ENCODE measurements around the gene ZNF302.

The ZNF302 gene

GRCh38 chr19:34686455-34686854, 9.0 kb downstream of the ZNF302 start:
- H3K4me1 Mint-ChIP-seq = no peaks in the 10 kb centered on the region
- no peak for DNase-seq
- TF ChIP-seq, protein P1, sequence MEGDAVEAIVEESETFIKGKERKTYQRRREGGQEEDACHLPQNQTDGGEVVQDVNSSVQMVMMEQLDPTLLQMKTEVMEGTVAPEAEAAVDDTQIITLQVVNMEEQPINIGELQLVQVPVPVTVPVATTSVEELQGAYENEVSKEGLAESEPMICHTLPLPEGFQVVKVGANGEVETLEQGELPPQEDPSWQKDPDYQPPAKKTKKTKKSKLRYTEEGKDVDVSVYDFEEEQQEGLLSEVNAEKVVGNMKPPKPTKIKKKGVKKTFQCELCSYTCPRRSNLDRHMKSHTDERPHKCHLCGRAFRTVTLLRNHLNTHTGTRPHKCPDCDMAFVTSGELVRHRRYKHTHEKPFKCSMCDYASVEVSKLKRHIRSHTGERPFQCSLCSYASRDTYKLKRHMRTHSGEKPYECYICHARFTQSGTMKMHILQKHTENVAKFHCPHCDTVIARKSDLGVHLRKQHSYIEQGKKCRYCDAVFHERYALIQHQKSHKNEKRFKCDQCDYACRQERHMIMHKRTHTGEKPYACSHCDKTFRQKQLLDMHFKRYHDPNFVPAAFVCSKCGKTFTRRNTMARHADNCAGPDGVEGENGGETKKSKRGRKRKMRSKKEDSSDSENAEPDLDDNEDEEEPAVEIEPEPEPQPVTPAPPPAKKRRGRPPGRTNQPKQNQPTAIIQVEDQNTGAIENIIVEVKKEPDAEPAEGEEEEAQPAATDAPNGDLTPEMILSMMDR (IDR thresholded peaks at IDR 0.05) = no peak
- peaks cover 75% of the 10 kb centered on the region for H3K9me3 Mint-ChIP-seq
- H3K27ac Mint-ChIP-seq = no peak overlapping the region
- no peak overlapping the region for H3K4me3 Mint-ChIP-seq
- H3K27me3 Mint-ChIP-seq (ENCODE audit: low read depth, poor library complexity) = peaks cover 13% of the 10 kb centered on the region
- peaks cover 59% of the 10 kb centered on the region for H3K36me3 Mint-ChIP-seq (ENCODE audit: low read depth)

GRCh38 chr19:34687348-34687747, 9.9 kb downstream of the ZNF302 start:
- H3K4me1 Mint-ChIP-seq = no peaks in the 10 kb centered on the region
- H3K36me3 Mint-ChIP-seq (ENCODE audit: low read depth) = peaks cover 50% of the 10 kb centered on the region
- no peak overlapping the region for H3K4me3 Mint-ChIP-seq
- TF ChIP-seq, protein P1 (IDR thresholded peaks at IDR 0.05) = no peak
- H3K27me3 Mint-ChIP-seq (ENCODE audit: low read depth, poor library complexity) = peaks cover 13% of the 10 kb centered on the region
- H3K9me3 Mint-ChIP-seq = peaks cover 69% of the 10 kb centered on the region
- no peak overlapping the region for H3K27ac Mint-ChIP-seq
- no peak for DNase-seq

DNA sequence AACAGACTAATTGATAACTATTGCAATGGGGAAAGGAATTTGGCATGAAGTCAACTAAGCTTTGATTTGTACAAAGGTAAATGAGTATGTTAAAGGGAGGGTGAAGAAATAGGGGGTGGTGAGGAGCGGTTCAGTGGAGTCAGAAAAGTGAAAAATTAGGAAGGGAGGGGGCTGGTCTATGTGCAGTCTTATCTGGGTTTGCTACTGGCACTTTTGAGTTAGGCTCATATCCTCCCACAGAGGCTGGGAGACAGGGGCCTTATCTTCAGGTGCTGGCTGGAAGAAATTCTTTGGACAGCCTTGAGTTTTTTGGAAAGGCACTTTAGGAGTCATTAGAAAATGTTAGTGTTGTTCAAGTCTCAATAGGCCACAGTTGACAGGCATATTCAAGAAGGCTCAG, 11.1 kb downstream of the ZNF302 start:
- H3K9me3 Mint-ChIP-seq = peaks cover 64% of the 10 kb centered on the region
- no peak overlapping the region for H3K27ac Mint-ChIP-seq
- no peak overlapping the region for H3K4me3 Mint-ChIP-seq
- peaks cover 5% of the 10 kb centered on the region for H3K4me1 Mint-ChIP-seq
- peaks cover 17% of the 10 kb centered on the region for H3K27me3 Mint-ChIP-seq (ENCODE audit: low read depth, poor library complexity)
- peaks cover 37% of the 10 kb centered on the region for H3K36me3 Mint-ChIP-seq (ENCODE audit: low read depth)
- DNase-seq = no peak
- TF ChIP-seq, protein P1 (IDR thresholded peaks at IDR 0.05) = no peak

DNA sequence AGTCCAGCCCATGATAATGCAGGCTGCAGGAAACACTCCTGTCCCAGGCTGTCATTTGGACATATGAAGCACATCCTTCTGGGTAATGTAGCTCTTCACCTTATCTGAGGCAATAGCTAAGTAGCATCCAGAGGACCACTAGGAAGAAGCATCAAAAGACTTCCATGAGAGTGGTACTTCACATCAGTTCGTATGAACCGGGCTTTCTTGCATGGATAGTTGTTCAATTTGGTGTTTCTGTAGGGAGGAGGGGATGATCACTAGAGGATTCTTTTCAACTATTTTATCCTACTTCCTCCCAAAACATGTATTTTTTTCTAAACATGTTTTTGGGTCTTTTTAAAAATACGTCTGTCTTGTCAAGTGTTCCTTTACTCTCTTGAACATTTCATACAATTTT, 12.9 kb downstream of the ZNF302 start:
- Mint-ChIP-seq H3K27me3 (ENCODE audit: low read depth, poor library complexity) (peaks cover 23% of the 10 kb centered on the region), H3K36me3 (ENCODE audit: low read depth) (peaks cover 20% of the 10 kb centered on the region), H3K4me1 (peaks cover 5% of the 10 kb centered on the region), H3K4me3 (no peak overlapping the region), H3K27ac (no peak overlapping the region), H3K9me3 (peaks cover 62% of the 10 kb centered on the region)
- TF ChIP-seq, protein P1 (IDR thresholded peaks at IDR 0.05) = no peak
- no peak for DNase-seq

GRCh38 chr19:34692549-34692948, 15.1 kb downstream of the ZNF302 start:
- Mint-ChIP-seq H3K9me3 (peaks cover 42% of the 10 kb centered on the region), H3K36me3 (ENCODE audit: low read depth) (no peaks in the 10 kb centered on the region), H3K4me3 (no peak overlapping the region)

GRCh38 chr19:34707661-34708060, 30.2 kb downstream of the ZNF302 start:
- DNase-seq = no peak
- peaks cover 22% of the 10 kb centered on the region for H3K27me3 Mint-ChIP-seq (ENCODE audit: low read depth, poor library complexity)
- H3K36me3 Mint-ChIP-seq (ENCODE audit: low read depth) = no peaks in the 10 kb centered on the region
- H3K4me3 Mint-ChIP-seq = no peak overlapping the region
- no peaks in the 10 kb centered on the region for H3K4me1 Mint-ChIP-seq
- H3K27ac Mint-ChIP-seq = no peak overlapping the region
- H3K9me3 Mint-ChIP-seq = peaks cover 82% of the 10 kb centered on the region
- TF ChIP-seq, protein P1 (IDR thresholded peaks at IDR 0.05) = no peak

More at GRCh38 chr19:34692549-34692948, 15.1 kb downstream of the ZNF302 start:
- Mint-ChIP-seq H3K4me1 (peaks cover 5% of the 10 kb centered on the region), H3K27me3 (ENCODE audit: low read depth, poor library complexity) (peaks cover 29% of the 10 kb centered on the region), H3K27ac (no peak overlapping the region)
- TF ChIP-seq, protein P1 (IDR thresholded peaks at IDR 0.05) = no peak
- DNase-seq = no peak
